Left lung (tissue), 10 donors: ENCODE data around the gene SELENOS. TPM values are rescaled to one million over a fixed set of nuclear protein-coding genes. Genes with fewer than 3 reads are reported as not detected.

Experiments
- ATAC-seq: fragments of 200-7000 bp; cut with Tn5 transposase; one replicate; pipeline ENCODE4 v1.9.1; 2020; ENCODE audit warnings: moderate library complexity
- DNase-seq, 4 donors: peaks; one replicate each; pipeline ENCODE4 v3.0.0-alpha.2; 2013 to 2020
- H3K27ac ChIP-seq, 2 donors: fragments of 200-600 bp; sonication (generic) in 1 of 2; one replicate each; pipeline versions ENCODE4 v1.5.0 to v1.8.0; 2020 to 2021
- H3K27me3 ChIP-seq, 2 donors: fragments of 200-600 bp; sonication (generic) in 1 of 2; one replicate each; pipeline versions ENCODE4 v1.5.0 to v1.8.0; 2020 to 2021
- H3K36me3 ChIP-seq, 2 donors: fragments of 200-600 bp; sonication (generic) in 1 of 2; one replicate each; pipeline versions ENCODE4 v1.5.0 to v1.8.0; 2020 to 2021
- H3K4me1 ChIP-seq, 2 donors: fragments of 200-600 bp; one replicate each; pipeline ENCODE4 v1.8.0; 2021
- H3K4me3 ChIP-seq, 2 donors: fragments of 200-600 bp; sonication (generic) in 1 of 2; one replicate each; pipeline versions ENCODE4 v1.5.0 to v1.8.0; 2020 to 2021; ENCODE audit warnings: mild to moderate bottlenecking in 1 of 2
- H3K9me3 ChIP-seq, 2 donors: fragments of 200-600 bp; sonication (generic) in 1 of 2; one replicate each; pipeline versions ENCODE4 v1.5.0 to v1.8.0; 2020 to 2021
- intact Hi-C, 2 donors: fragments of 100-400 bp; cut with DNase I; formaldehyde crosslinking; loops; one replicate each; pipeline versions ENCODE4 v1.11.2 to v1.14.2; 2022
- polyA plus RNA-seq, 6 donors: library from polyadenylated mRNA; unstranded; fragments of 120-200 nt; gene quantifications; one replicate each; pipeline ENCODE4 v1.2.1, GENCODE V29; 2013; ENCODE audit not compliant: insufficient read length in 6 of 6
- total RNA-seq, 2 donors: library from RNA; stranded (reverse); fragmentation: NEBNext Ultra II Directional; extraction: Animal tissue kit (Norgen Biotek cat#: 25700); gene quantifications; one replicate each; pipeline ENCODE4 v1.2.1, GENCODE V29; 2021
- TF ChIP-seq, protein P1 (sequence below), 2 donors: fragments of 200-600 bp; sonication (generic) in 1 of 2; IDR thresholded peaks; one replicate each; pipeline versions ENCODE4 v1.5.0 to v1.8.0; 2021; ENCODE audit warnings: antibody characterized with exemption in 2 of 2
- donor health status: DM: no; HTN: yes; CAD: no.
- donor health status: DM: no; HTN: no; CAD: no.

Gene SELENOS
- total and polyA plus RNA-seq, 8 donors = 43.7 to 78.7 (median 49.0) TPM

DNA sequence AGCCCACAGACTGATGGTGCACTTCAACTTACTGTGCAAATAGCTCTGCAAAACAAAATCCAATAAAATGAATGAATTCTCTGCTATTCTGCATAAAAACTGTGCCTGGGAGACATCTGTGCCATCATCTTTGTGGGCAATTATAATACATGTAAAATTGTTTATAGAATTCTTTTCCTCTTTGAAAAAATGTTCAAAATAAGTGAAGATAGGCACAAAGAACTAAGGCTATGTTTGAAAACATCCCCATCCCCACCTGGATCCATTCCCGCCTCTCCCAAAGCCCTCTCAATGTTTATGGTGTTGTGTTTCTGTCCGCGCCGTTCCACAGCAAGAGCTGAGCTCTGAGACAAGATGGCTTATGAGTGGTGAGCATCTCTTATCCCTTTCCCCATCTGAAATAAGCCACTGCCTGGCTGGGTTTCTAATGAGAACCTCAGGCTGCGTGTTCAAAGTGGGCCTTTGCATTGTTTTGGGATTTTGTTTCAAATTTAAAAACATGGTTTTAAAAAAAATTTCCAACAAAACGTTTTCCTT, 40.1 kb upstream of the SELENOS start:
- no peak for ATAC-seq
- no peak for DNase-seq
- no peak overlapping the region for H3K4me3 ChIP-seq
- no peaks in the 10 kb centered on the region for H3K36me3 ChIP-seq
- no peak overlapping the region for H3K27ac ChIP-seq
- TF ChIP-seq, protein P1, sequence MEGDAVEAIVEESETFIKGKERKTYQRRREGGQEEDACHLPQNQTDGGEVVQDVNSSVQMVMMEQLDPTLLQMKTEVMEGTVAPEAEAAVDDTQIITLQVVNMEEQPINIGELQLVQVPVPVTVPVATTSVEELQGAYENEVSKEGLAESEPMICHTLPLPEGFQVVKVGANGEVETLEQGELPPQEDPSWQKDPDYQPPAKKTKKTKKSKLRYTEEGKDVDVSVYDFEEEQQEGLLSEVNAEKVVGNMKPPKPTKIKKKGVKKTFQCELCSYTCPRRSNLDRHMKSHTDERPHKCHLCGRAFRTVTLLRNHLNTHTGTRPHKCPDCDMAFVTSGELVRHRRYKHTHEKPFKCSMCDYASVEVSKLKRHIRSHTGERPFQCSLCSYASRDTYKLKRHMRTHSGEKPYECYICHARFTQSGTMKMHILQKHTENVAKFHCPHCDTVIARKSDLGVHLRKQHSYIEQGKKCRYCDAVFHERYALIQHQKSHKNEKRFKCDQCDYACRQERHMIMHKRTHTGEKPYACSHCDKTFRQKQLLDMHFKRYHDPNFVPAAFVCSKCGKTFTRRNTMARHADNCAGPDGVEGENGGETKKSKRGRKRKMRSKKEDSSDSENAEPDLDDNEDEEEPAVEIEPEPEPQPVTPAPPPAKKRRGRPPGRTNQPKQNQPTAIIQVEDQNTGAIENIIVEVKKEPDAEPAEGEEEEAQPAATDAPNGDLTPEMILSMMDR (IDR thresholded peaks at IDR 0.05) = no peak
- H3K4me1 ChIP-seq = peaks cover 0 to 10% of the 10 kb centered on the region in 2 donors
- intact Hi-C loops = no loop called here
- peaks cover 0 to 33% of the 10 kb centered on the region in 2 donors for H3K27me3 ChIP-seq
- H3K9me3 ChIP-seq = no peaks in the 10 kb centered on the region

- no peak overlapping the region for H3K27ac ChIP-seq
- TF ChIP-seq, protein P1 (IDR thresholded peaks at IDR 0.05) = no peak
- H3K36me3 ChIP-seq = no peaks in the 10 kb centered on the region
- peaks cover 0 to 29% of the 10 kb centered on the region in 2 donors for H3K27me3 ChIP-seq
- DNase-seq (no peak), ATAC-seq (no peak)
- no peaks in the 10 kb centered on the region for H3K9me3 ChIP-seq
- intact Hi-C loops = no loop called here
- H3K4me3 ChIP-seq = no peak overlapping the region
- peaks cover 0 to 10% of the 10 kb centered on the region in 2 donors for H3K4me1 ChIP-seq
Observed at GRCh38 chr15:101316529-101316928, 39.2 kb upstream of the SELENOS start.

DNA sequence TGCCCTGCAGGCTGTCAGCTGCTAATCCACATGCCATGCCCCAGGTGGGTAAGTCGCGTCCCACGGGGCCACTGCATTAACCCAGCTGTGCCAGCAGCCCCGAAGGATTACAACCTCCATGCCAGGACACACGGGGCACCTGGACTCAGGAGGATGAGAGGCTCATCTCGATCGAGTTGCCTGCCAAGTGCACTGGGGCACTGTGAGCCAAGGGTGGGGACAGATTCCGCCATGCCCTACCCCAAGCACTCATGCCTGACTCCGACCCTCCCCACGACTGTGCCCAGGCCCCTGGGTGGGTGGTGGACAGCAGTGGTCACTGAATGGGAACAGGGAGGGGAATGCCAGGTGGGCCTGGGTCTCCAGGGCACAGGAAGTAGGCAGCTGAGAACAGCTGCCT, 38.5 kb upstream of the SELENOS start:
- Histone ChIP-seq H3K9me3 (no peaks in the 10 kb centered on the region), H3K27me3 (peaks cover 0 to 21% of the 10 kb centered on the region in 2 donors), H3K4me1 (peaks cover 0 to 6% of the 10 kb centered on the region in 2 donors), H3K4me3 (no peak overlapping the region), H3K36me3 (no peaks in the 10 kb centered on the region), H3K27ac (no peak overlapping the region)
- TF ChIP-seq, protein P1 (IDR thresholded peaks at IDR 0.05) = no peak
- intact Hi-C loops = no loop called here
- no peak for ATAC-seq
- DNase-seq = no peak

DNA sequence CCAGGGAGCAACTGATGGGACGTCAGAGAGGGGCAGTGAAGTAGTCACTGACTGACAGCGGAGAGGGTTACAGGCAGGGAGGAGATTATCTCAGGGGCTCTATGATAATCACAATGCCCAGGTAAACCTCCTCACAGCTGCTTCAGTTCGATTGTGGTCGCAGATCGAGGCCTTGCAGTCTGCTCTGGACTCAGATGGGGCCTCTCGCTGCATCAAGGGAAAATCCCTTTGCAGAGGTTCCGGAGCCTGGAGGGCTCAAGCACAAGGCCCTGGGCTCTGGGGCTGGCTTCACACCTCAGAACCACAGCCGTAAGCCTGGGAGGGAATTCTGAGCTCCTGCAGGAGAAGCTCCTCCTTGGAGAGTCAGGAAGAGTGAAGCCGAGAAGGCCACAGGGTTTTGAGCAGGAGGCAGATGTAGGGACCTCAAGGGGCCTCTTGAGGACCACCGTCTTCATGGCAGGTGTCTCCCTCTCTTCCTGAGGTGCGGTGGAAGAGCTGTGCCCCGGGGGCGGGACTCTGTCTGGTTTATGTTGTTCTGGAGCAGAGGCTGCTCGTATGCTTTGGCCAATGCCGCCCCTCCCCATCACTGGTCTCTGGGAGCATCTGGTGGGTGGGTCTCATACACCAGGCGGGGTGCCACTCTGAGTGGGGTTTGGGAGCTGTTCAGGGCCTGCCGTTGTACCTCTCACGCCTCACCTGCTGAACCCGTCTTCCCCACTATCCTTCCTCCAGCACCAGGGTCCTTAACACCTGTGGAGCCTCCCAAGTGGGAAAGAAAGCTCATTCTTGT, 37.2 kb upstream of the SELENOS start:
- TF ChIP-seq, protein P1 (IDR thresholded peaks at IDR 0.05) = no peak
- DNase-seq = no peak
- Histone ChIP-seq H3K4me1 (no peaks in the 10 kb centered on the region), H3K9me3 (no peaks in the 10 kb centered on the region), H3K36me3 (no peaks in the 10 kb centered on the region), H3K27me3 (peaks cover 0 to 16% of the 10 kb centered on the region in 2 donors), H3K27ac (no peak overlapping the region), H3K4me3 (no peak overlapping the region)
- intact Hi-C loops = no loop called here
- no peak for ATAC-seq

GRCh38 chr15:101313041-101313761, 35.9 kb upstream of the SELENOS start:
- no peak for ATAC-seq
- TF ChIP-seq, protein P1 (IDR thresholded peaks at IDR 0.05) = no peak
- no peaks in the 10 kb centered on the region for H3K9me3 ChIP-seq
- H3K36me3 ChIP-seq = no peaks in the 10 kb centered on the region
- no peaks in the 10 kb centered on the region for H3K4me1 ChIP-seq
- no peak overlapping the region for H3K27ac ChIP-seq
- peaks cover 0 to 6% of the 10 kb centered on the region in 2 donors for H3K27me3 ChIP-seq
- intact Hi-C loops = no loop called here
- H3K4me3 ChIP-seq = no peak overlapping the region
- no peak for DNase-seq
